Measurements from ENCODE around the gene PERM1. TPM values are rescaled to one million over a fixed set of nuclear protein-coding genes. Genes with fewer than 3 reads are reported as not detected.

PERM1 gene
- total RNA-seq, 1 experiment from 2014 or later, result 0.18 TPM

- Mint-ChIP-seq H3K27me3 (ENCODE audit: insufficient read depth, unreplicated experiment) (no peaks in the 10 kb centered on the region), H3K36me3 (ENCODE audit: insufficient read depth, unreplicated experiment) (peaks cover 7% of the 10 kb centered on the region), H3K27ac (ENCODE audit: unreplicated experiment) (no peak overlapping the region), H3K4me1 (ENCODE audit: low read depth, unreplicated experiment) (peaks cover 6% of the 10 kb centered on the region), H3K9me3 (ENCODE audit: unreplicated experiment) (no peaks in the 10 kb centered on the region), H3K4me3 (ENCODE audit: unreplicated experiment) (no peak overlapping the region)
- no TSS peak for BruUV-seq (replicated peaks)
- H3K4me1 ChIP-seq, result no peaks in the 10 kb centered on the region
- intact Hi-C loops (cut with micrococcal nuclease; ENCODE audit: unreplicated experiment), result loop anchor here (5.0 kb wide), 1 partner anchor 79 kb away; no protein-coding TSS in a partner anchor
- H3K36me3 ChIP-seq (ENCODE audit: control insufficient read depth, insufficient read depth, low read length), result no peaks in the 10 kb centered on the region
- no peaks in the 10 kb centered on the region for H3K9me3 ChIP-seq
- no peak overlapping the region for H3K4me3 ChIP-seq (ENCODE audit: low read depth, low read length)
- ChIA-PET POLR2A (no interaction called here), CTCF (interaction anchor here (0.6 to 1.5 kb wide), 3 partner anchors 24 to 264 kb away, joined by 3 to 7 read pairs (median 5); no protein-coding TSS in a partner anchor)
- TF ChIP-seq CTCF (IDR thresholded peaks at IDR 0.05; ENCODE audit: insufficient read depth in 1 of 2, low read depth in 1 of 2, low read length in 1 of 2, severe bottlenecking in 1 of 2, unreplicated experiment in 1 of 2), result no peak
- DNase-seq, result no peak
- H3K27me3 ChIP-seq (replicated peaks; ENCODE audit: control insufficient read depth, insufficient read depth, low read length), result no peaks in the 10 kb centered on the region
These were observed 1.0 kb upstream of the PERM1 start for GRCh38 chr1:982765-983436.

- intact Hi-C loops (cut with micrococcal nuclease; ENCODE audit: unreplicated experiment), result loop anchor here (5.0 kb wide), 1 partner anchor 81 kb away; no protein-coding TSS in a partner anchor
- H3K27ac Mint-ChIP-seq (ENCODE audit: unreplicated experiment), result no peak overlapping the region
- peaks cover 9% of the 10 kb centered on the region for H3K36me3 Mint-ChIP-seq (ENCODE audit: insufficient read depth, unreplicated experiment)
- no peaks in the 10 kb centered on the region for H3K9me3 Mint-ChIP-seq (ENCODE audit: unreplicated experiment)
- no peaks in the 10 kb centered on the region for H3K4me1 ChIP-seq
- ChIA-PET POLR2A (interaction anchor here (0.9 kb wide), 1 partner anchor 19 kb away, joined by 3 read pairs; no protein-coding TSS in a partner anchor), CTCF (no interaction called here)
- H3K36me3 ChIP-seq (ENCODE audit: control insufficient read depth, insufficient read depth, low read length), result no peaks in the 10 kb centered on the region
- no peaks in the 10 kb centered on the region for H3K27me3 Mint-ChIP-seq (ENCODE audit: insufficient read depth, unreplicated experiment)
- H3K4me3 Mint-ChIP-seq (ENCODE audit: unreplicated experiment), result no peak overlapping the region
- TF ChIP-seq CTCF (IDR thresholded peaks at IDR 0.05; ENCODE audit: insufficient read depth in 1 of 2, low read depth in 1 of 2, low read length in 1 of 2, severe bottlenecking in 1 of 2, unreplicated experiment in 1 of 2), result no peak
- no peaks in the 10 kb centered on the region for H3K9me3 ChIP-seq
- no peaks in the 10 kb centered on the region for H3K27me3 ChIP-seq (replicated peaks; ENCODE audit: control insufficient read depth, insufficient read depth, low read length)
- DNase-seq, result no peak
- BruUV-seq (replicated peaks), result no TSS peak
- H3K4me3 ChIP-seq (ENCODE audit: low read depth, low read length), result no peak overlapping the region
- peaks cover 6% of the 10 kb centered on the region for H3K4me1 Mint-ChIP-seq (ENCODE audit: low read depth, unreplicated experiment)
These were observed 370 bp downstream of the PERM1 start for GRCh38 chr1:981491-981954.

GRCh38 chr1:980602-981395 lies 1.1 kb downstream of the PERM1 start:
- H3K27ac Mint-ChIP-seq (ENCODE audit: unreplicated experiment), result no peak overlapping the region
- DNase-seq, result no peak
- no peak for TF ChIP-seq CTCF (IDR thresholded peaks at IDR 0.05; ENCODE audit: insufficient read depth in 1 of 2, low read depth in 1 of 2, low read length in 1 of 2, severe bottlenecking in 1 of 2, unreplicated experiment in 1 of 2)
- intact Hi-C loops (cut with micrococcal nuclease; ENCODE audit: unreplicated experiment), result loop anchor here (5.0 kb wide), 1 partner anchor 82 kb away; no protein-coding TSS in a partner anchor
- no peaks in the 10 kb centered on the region for H3K9me3 Mint-ChIP-seq (ENCODE audit: unreplicated experiment)
- Histone ChIP-seq H3K27me3 (replicated peaks; ENCODE audit: control insufficient read depth, insufficient read depth, low read length) (no peaks in the 10 kb centered on the region), H3K4me1 (peaks cover under 1% of the 10 kb centered on the region; the same call in 1 of the 2 replicates), H3K9me3 (no peaks in the 10 kb centered on the region), H3K4me3 (ENCODE audit: low read depth, low read length) (no peak overlapping the region), H3K36me3 (ENCODE audit: control insufficient read depth, insufficient read depth, low read length) (no peaks in the 10 kb centered on the region)
- ChIA-PET POLR2A (no interaction called here), CTCF (no interaction called here)
- no peak overlapping the region for H3K4me3 Mint-ChIP-seq (ENCODE audit: unreplicated experiment)
- no peaks in the 10 kb centered on the region for H3K27me3 Mint-ChIP-seq (ENCODE audit: insufficient read depth, unreplicated experiment)
- peaks cover 9% of the 10 kb centered on the region for H3K36me3 Mint-ChIP-seq (ENCODE audit: insufficient read depth, unreplicated experiment)
- BruUV-seq (replicated peaks), result no TSS peak
- peaks cover 6% of the 10 kb centered on the region for H3K4me1 Mint-ChIP-seq (ENCODE audit: low read depth, unreplicated experiment)
